K562 (cell line): ENCODE data around the gene FAM118B. TPM values are rescaled to one million over a fixed set of nuclear protein-coding genes. Genes with fewer than 3 reads are reported as not detected.

Experiments
- ATF7 ChIP-seq: fragments of 450-650 bp; IDR thresholded peaks from 2 replicates; pipeline ENCODE4 v1.7.1; 2014; ENCODE audit warnings: mild to moderate bottlenecking, moderate library complexity
- BDP1 ChIP-seq: IDR thresholded peaks from 3 replicates; pipeline ENCODE4 v1.6.1; 2011; ENCODE audit not compliant: insufficient read length, insufficient read depth
- C11orf30 ChIP-seq: fragments of 450-650 bp; IDR thresholded peaks from 2 replicates; pipeline ENCODE4 v1.6.1; 2016; ENCODE audit warnings: low read depth, mild to moderate bottlenecking
- CBFA2T2 ChIP-seq: fragments of 450-650 bp; conservative IDR thresholded peaks from 2 replicates; pipeline ENCODE4 v1.6.1; 2017; ENCODE audit warnings: mild to moderate bottlenecking
- CCAR2 ChIP-seq: fragments of 200-400 bp; formaldehyde crosslinking; IDR thresholded peaks from 2 replicates; pipeline ENCODE4 v1.6.1; 2017; ENCODE audit warnings: mild to moderate bottlenecking, low read depth, low read length
- CCNT2 ChIP-seq: IDR thresholded peaks from 2 replicates; pipeline ENCODE4 v1.6.1; 2011; ENCODE audit warnings: borderline replicate concordance, low read depth, mild to moderate bottlenecking, moderate library complexity, mixed read lengths, low read length; ENCODE audit not compliant: insufficient read length; ENCODE audit errors: extremely low read depth
- CEBPB ChIP-seq: fragments of 450-650 bp; IDR thresholded peaks from 2 replicates; pipeline ENCODE4 v1.6.1; 2016; ENCODE audit warnings: missing genetic modification characterization, missing compliant biosample characterization
- E2F3 ChIP-seq: fragments of 250-450 bp; sonication (Bioruptor Pico); IDR thresholded peaks from 2 replicates; pipeline ENCODE4 v1.4.0; 2020; ENCODE audit warnings: mild to moderate bottlenecking
- EHMT2 ChIP-seq: fragments of 450-650 bp; IDR thresholded peaks from 2 replicates; pipeline ENCODE4 v1.6.1; 2018; ENCODE audit warnings: antibody characterized with exemption
- HDAC8 ChIP-seq: fragments of 450-650 bp; IDR thresholded peaks from 2 replicates; pipeline ENCODE4 v1.6.1; 2016; ENCODE audit warnings: mild to moderate bottlenecking, missing genetic modification characterization, moderate library complexity, missing compliant biosample characterization
- HLTF ChIP-seq: fragments of 450-650 bp; IDR thresholded peaks from 2 replicates; pipeline ENCODE4 v1.6.1; 2016
- MECOM ChIP-seq: fragments of 250-450 bp; sonication (Bioruptor Pico); IDR thresholded peaks from 2 replicates; pipeline ENCODE4 v1.8.0; 2022; ENCODE audit warnings: inconsistent platforms
- POLR2A ChIP-seq: fragments of 450-650 bp; conservative IDR thresholded peaks from 2 replicates; pipeline ENCODE4 v1.6.1; 2016
- RBBP5 ChIP-seq: fragments of 200-600 bp; sonication (generic); IDR thresholded peaks from 2 replicates; pipeline ENCODE4 v1.6.1; 2012; ENCODE audit warnings: borderline replicate concordance, mild to moderate bottlenecking, low read length, control low read depth, inconsistent platforms; ENCODE audit not compliant: insufficient read depth, poor library complexity, severe bottlenecking
- RBM39 ChIP-seq: fragments of 200-400 bp; formaldehyde crosslinking; optimal IDR thresholded peaks from 2 replicates; pipeline ENCODE3; 2018; ENCODE audit warnings: low read depth, low read length
- SAP30 ChIP-seq: fragments of 200-600 bp; sonication (generic); IDR thresholded peaks from 2 replicates; pipeline ENCODE4 v1.6.1; 2012; ENCODE audit warnings: borderline replicate concordance, low read depth, mild to moderate bottlenecking, moderate library complexity, low read length, control low read depth, inconsistent platforms; ENCODE audit not compliant: insufficient read depth, poor library complexity, severe bottlenecking
- TAF7 ChIP-seq: fragments of 450-650 bp; IDR thresholded peaks from 2 replicates; pipeline ENCODE4 v1.6.1; 2016; ENCODE audit warnings: missing genetic modification characterization, missing compliant biosample characterization
- ZNF589 ChIP-seq: fragments of 200-800 bp; sonication (Bioruptor generic); IDR thresholded peaks from 2 replicates; pipeline ENCODE4 v1.6.1; 2016; ENCODE audit warnings: low read depth, missing genetic modification characterization, missing compliant biosample characterization
- polyA plus RNA-seq, 8 experiments: library from polyadenylated mRNA; depleted of rRNA in 4 of 8; stranded (reverse) in 5 of 8; unstranded in 3 of 8; fragments of >200 nt; fragmentation: Nextera tagmentation in 2 of 8; fragmentation: Illumina TruSeq in 1 of 8; extraction: Ambion mirVana in 2 of 8; extraction: Trizol in 1 of 8; gene quantifications; 2 replicates each; pipeline versions ENCODE4 v1.2.1 to v1.2.3, GENCODE V29; 2011 to 2014; ENCODE audit warnings: inconsistent platforms in 1 of 8, missing spikeins in 1 of 8
- total RNA-seq, 7 experiments: library from RNA; depleted of rRNA in 6 of 7; stranded (reverse); fragments of >200 nt in 6 of 7; fragmentation: Illumina TruSeq in 2 of 7; extraction: Trizol in 2 of 7; gene quantifications; 2 replicates each; pipeline versions ENCODE4 v1.2.1 to v1.2.3, GENCODE V29; 2011 to 2021; ENCODE audit warnings: low replicate concordance in 1 of 7
- TF ChIP-seq, protein P1 (sequence below), 2 experiments: fragments of 450-650 bp in 1 of 2; sonication (generic) in 1 of 2; formaldehyde crosslinking in 1 of 2; IDR thresholded peaks in 1 of 2; conservative IDR thresholded peaks in 1 of 2; 2 replicates each; pipeline versions ENCODE4 v1.6.1 to v1.8.1; 2016 to 2023; ENCODE audit warnings: mild to moderate bottlenecking in 2 of 2, moderate library complexity in 2 of 2, inconsistent platforms in 1 of 2, missing genetic modification reagents in 1 of 2
- TF ChIP-seq, protein P2 (sequence below): fragments of 450-650 bp; formaldehyde crosslinking; IDR thresholded peaks from 2 replicates; pipeline ENCODE4 v1.4.0; 2020; ENCODE audit warnings: mild to moderate bottlenecking, moderate library complexity
- TF ChIP-seq, protein P3 (sequence below), 3 experiments: fragments of 200-800 bp in 1 of 3; sonication (Bioruptor generic) in 1 of 3; sonication (generic) in 1 of 3; formaldehyde crosslinking in 1 of 3; IDR thresholded peaks; 2 replicates each; pipeline versions ENCODE4 v1.6.1 to v1.8.0; 2016 to 2022; ENCODE audit warnings: mild to moderate bottlenecking in 2 of 3, missing compliant biosample characterization in 2 of 3, missing genetic modification characterization in 2 of 3, missing genetic modification reagents in 1 of 3
- TF ChIP-seq, protein P4 (sequence below), 2 experiments: IDR thresholded peaks; 2 replicates each; pipeline ENCODE4 v1.6.1; 2011; ENCODE audit warnings: borderline replicate concordance in 1 of 2, control low read depth in 1 of 2, low read depth in 1 of 2, low read length in 1 of 2, mild to moderate bottlenecking in 1 of 2, mixed read lengths in 1 of 2, moderate library complexity in 1 of 2; ENCODE audit not compliant: insufficient read depth in 1 of 2, insufficient read length in 1 of 2, poor library complexity in 1 of 2, severe bottlenecking in 1 of 2; ENCODE audit errors: extremely low read depth in 1 of 2

FAM118B gene
- total and polyA plus RNA-seq, 9 of the 15 experiments (the other 6 are each of a cell fraction or from before 2014, with no cell fraction given) = 12.0 to 49.0 (median 22.1) TPM

DNA sequence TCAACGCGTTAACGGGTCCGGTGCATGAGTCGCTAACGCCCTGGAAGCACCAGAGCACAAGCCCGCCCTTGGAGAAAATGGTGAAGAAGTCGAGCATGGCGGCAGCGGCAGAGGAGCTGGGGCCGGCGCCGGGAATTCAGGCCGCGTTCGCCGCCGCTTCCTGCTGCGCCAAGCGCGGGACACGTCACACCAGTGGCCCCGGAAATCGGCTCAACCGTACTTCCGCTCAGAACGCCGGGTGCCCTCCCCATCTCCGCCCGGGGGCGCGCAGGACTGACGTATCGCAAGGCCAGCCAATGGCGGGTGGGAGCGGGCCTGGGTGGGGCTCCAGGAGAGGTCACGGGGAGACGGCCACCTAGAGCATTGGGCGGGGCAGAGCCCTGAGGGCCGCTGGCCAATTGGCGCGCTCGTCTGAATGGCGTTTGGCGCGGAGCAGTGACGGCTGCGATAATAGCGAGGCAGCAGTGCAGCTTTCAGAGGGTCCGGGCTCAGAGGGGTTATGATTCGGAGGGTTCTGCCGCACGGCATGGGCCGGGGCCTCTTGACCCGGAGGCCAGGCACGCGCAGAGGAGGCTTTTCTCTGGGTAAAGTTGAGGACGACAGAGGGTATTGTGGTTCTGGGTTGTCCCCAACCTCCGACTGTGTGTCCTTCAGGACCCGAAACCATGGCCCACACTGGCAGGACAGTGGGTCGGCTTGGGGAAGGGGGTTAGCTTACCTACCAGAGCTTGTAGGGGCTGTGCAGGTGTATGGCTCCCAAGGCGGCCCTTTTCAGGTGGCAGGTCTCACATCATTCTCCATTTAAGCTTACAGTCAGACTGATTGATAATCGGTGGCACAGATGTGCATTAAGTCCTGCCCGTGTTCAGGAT lies 57.4 kb downstream of the FAM118B start, which contains the start of the genes FOXRED1 and SRPRA (continued):
- TF ChIP-seq, protein P1, sequence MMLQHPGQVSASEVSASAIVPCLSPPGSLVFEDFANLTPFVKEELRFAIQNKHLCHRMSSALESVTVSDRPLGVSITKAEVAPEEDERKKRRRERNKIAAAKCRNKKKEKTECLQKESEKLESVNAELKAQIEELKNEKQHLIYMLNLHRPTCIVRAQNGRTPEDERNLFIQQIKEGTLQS (IDR thresholded peaks at IDR 0.05) = no peak
- TF ChIP-seq, protein P1 (CRISPR knock-in tag; conservative IDR thresholded peaks at IDR 0.05) = no peak
- TF ChIP-seq RBBP5 = peak; percentile 84
- no peak for TF ChIP-seq HDAC8 (tag)
- TF ChIP-seq, protein P2, sequence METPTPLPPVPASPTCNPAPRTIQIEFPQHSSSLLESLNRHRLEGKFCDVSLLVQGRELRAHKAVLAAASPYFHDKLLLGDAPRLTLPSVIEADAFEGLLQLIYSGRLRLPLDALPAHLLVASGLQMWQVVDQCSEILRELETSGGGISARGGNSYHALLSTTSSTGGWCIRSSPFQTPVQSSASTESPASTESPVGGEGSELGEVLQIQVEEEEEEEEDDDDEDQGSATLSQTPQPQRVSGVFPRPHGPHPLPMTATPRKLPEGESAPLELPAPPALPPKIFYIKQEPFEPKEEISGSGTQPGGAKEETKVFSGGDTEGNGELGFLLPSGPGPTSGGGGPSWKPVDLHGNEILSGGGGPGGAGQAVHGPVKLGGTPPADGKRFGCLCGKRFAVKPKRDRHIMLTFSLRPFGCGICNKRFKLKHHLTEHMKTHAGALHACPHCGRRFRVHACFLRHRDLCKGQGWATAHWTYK (CRISPR knock-in tag) = peak; percentile 42; the same call in 1 of the 2 replicates
- TF ChIP-seq ZNF589 (CRISPR knock-in tag) = 0 out of 2 replicates have a peak, but pooled peaks have one; percentile 49
- no peak for TF ChIP-seq MECOM
- TF ChIP-seq BDP1 = no peak
- no peak for TF ChIP-seq CBFA2T2
- TF ChIP-seq TAF7 (tag) = peak; percentile 68
- TF ChIP-seq, protein P3, sequence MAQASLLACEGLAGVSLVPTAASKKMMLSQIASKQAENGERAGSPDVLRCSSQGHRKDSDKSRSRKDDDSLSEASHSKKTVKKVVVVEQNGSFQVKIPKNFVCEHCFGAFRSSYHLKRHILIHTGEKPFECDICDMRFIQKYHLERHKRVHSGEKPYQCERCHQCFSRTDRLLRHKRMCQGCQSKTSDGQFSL (CRISPR knock-in tag; IDR thresholded peaks at IDR 0.05) = peak; percentile 77; the same call in 1 of the 2 replicates
- TF ChIP-seq, protein P3 (tag; IDR thresholded peaks at IDR 0.05) = no peak; a peak in 1 of 4 replicates
- TF ChIP-seq C11orf30 = peak; percentile 99
- TF ChIP-seq POLR2A = peak; percentile 93
- no peak for TF ChIP-seq CEBPB (tag)
- TF ChIP-seq ATF7 = peak; percentile 88
- TF ChIP-seq HLTF = no peak
- no peak for TF ChIP-seq E2F3 (CRISPR knock-in tag)
- peak; percentile 67 for TF ChIP-seq CCNT2
- no peak for TF ChIP-seq EHMT2
- TF ChIP-seq CCAR2 = no peak
- TF ChIP-seq SAP30 = no peak
- TF ChIP-seq, protein P4, sequence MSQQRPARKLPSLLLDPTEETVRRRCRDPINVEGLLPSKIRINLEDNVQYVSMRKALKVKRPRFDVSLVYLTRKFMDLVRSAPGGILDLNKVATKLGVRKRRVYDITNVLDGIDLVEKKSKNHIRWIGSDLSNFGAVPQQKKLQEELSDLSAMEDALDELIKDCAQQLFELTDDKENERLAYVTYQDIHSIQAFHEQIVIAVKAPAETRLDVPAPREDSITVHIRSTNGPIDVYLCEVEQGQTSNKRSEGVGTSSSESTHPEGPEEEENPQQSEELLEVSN (IDR thresholded peaks at IDR 0.05; ENCODE audit: borderline replicate concordance in 1 of 2, extremely low read depth in 1 of 2, insufficient read depth in 1 of 2, insufficient read length in 1 of 2, low read depth in 1 of 2, low read length in 1 of 2, poor library complexity in 1 of 2, severe bottlenecking in 1 of 2) = peak in 1 of 2 experiments; percentile 36
- TF ChIP-seq RBM39 = no peak
